GM10266 (cell line): Measurements from ENCODE around the gene ARPC1B.
"Not testable (repeated sequence)": the region's sequence is repeated elsewhere in the genome, so short reads cannot be mapped to it uniquely, and the experiment has no call there.

Experiments used
- DNase-seq: peaks from one replicate; pipeline ENCODE4 v3.0.0; 2012; ENCODE audit errors: extremely low spot score
- TF ChIP-seq, protein P1 (sequence below): IDR thresholded peaks from 2 replicates; pipeline ENCODE4 v1.5.1; 2012; ENCODE audit warnings: mild to moderate bottlenecking, low read depth; ENCODE audit not compliant: control insufficient read depth, insufficient read depth; ENCODE audit errors: missing control alignments

Gene ARPC1B

DNA sequence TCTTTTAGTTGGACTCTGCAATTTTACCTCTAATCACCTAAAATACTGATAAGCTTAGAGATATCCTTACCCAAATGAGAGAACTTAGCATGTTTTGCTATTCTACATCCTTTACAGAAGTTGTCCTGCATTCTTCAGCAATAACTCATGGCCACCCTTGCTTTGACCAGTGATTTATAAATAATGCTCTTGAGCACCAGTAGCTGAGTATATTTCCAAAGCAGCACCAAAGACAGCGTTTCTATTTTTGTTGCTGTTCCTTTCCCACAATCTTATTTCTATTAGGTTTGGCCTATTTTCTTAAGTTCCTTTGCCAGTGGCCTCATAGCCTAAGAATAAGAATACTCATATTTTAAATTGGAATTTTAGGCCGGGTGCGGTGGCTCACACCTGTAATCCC is 33.9 kb upstream of the ARPC1B start:
- TF ChIP-seq, protein P1, sequence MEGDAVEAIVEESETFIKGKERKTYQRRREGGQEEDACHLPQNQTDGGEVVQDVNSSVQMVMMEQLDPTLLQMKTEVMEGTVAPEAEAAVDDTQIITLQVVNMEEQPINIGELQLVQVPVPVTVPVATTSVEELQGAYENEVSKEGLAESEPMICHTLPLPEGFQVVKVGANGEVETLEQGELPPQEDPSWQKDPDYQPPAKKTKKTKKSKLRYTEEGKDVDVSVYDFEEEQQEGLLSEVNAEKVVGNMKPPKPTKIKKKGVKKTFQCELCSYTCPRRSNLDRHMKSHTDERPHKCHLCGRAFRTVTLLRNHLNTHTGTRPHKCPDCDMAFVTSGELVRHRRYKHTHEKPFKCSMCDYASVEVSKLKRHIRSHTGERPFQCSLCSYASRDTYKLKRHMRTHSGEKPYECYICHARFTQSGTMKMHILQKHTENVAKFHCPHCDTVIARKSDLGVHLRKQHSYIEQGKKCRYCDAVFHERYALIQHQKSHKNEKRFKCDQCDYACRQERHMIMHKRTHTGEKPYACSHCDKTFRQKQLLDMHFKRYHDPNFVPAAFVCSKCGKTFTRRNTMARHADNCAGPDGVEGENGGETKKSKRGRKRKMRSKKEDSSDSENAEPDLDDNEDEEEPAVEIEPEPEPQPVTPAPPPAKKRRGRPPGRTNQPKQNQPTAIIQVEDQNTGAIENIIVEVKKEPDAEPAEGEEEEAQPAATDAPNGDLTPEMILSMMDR = no peak
- DNase-seq = no peak

- DNase-seq = no peak
- TF ChIP-seq, protein P1 = no peak
Measured at GRCh38 chr7:99344061-99344647, 30.4 kb upstream of the ARPC1B start.

GRCh38 chr7:99350641-99351040 is 23.9 kb upstream of the ARPC1B start:
- DNase-seq = not testable (repeated sequence)

- no peak for DNase-seq
- TF ChIP-seq, protein P1 = no peak
Measured at GRCh38 chr7:99352247-99352646, 22.3 kb upstream of the ARPC1B start.

GRCh38 chr7:99355098-99355497 is 19.4 kb upstream of the ARPC1B start:
- DNase-seq = no peak
- TF ChIP-seq, protein P1 = no peak

GRCh38 chr7:99357701-99358490 is 16.6 kb upstream of the ARPC1B start:
- no peak for DNase-seq
- TF ChIP-seq, protein P1 = no peak

- not testable (repeated sequence) for DNase-seq
Measured at GRCh38 chr7:99358521-99358920, 16.0 kb upstream of the ARPC1B start.

- no peak for DNase-seq
- TF ChIP-seq, protein P1 = no peak
Measured at GRCh38 chr7:99359465-99360154, 14.9 kb upstream of the ARPC1B start.
